ENCODE results near the gene BAZ2B. TPM values are rescaled to one million over a fixed set of nuclear protein-coding genes. Genes with fewer than 3 reads are reported as not detected.

BAZ2B gene
- total RNA-seq, 2 experiments from 2014 or later: 17.9 to 18.5 TPM

DNA sequence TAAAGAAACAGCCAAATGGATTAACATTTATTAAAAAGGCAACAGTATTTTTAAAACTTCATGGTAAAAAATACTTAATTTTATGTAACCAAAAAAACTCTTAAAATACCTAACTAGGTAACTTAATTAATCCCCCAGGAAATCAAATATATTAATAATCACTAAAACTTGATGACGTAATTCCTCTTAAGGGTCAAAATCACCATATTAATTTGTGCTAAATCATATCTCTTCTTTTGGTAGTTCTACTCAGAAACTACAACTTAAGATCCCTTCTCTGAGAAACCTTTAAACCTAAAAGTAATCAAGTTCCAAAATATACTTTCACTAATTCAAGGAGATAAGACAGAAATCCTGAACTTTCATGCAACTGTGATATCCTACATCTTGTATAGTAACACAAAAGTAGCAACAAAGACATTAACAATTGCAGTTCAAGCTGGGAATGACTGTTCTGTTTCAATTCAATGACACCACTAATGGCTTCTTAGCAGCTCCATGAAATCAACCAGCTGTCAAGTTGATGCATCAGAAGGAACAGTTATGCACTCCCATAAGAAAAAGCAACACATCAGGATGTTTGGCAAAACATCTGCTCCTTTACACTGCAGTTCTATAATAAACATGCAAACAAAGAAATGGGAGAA lies 4.0 kb downstream of the BAZ2B start:
- Mint-ChIP-seq H3K27ac (no peak overlapping the region), H3K4me3 (no peak overlapping the region), H3K9me3 (no peaks in the 10 kb centered on the region), H3K4me1 (ENCODE audit: low read depth) (peaks cover 15% of the 10 kb centered on the region), H3K36me3 (ENCODE audit: low read depth) (no peaks in the 10 kb centered on the region), H3K27me3 (peaks cover 17% of the 10 kb centered on the region)
- DNase-seq: no peak
- ATAC-seq (ENCODE audit: poor library complexity): no peak
- no peaks in the 10 kb centered on the region for H3K36me3 ChIP-seq (ENCODE audit: insufficient read depth, low read length)
- CTCF ChIA-PET: no interaction called here
- intact Hi-C loops (cut with DNase I, micrococcal nuclease): no loop called here
- H3K27ac ChIP-seq (ENCODE audit: low read depth in 1 of 2, low read length in 2 of 2): no peak overlapping the region
- peaks cover 11 to 13% of the 10 kb centered on the region in 2 experiments for H3K27me3 ChIP-seq (ENCODE audit: control insufficient read depth in 1 of 2, insufficient read depth in 2 of 2, low read length in 2 of 2)
- H3K4me3 ChIP-seq (ENCODE audit: low read length): no peak overlapping the region
- POLR2A ChIA-PET: no interaction called here
- TF ChIP-seq, protein P1, sequence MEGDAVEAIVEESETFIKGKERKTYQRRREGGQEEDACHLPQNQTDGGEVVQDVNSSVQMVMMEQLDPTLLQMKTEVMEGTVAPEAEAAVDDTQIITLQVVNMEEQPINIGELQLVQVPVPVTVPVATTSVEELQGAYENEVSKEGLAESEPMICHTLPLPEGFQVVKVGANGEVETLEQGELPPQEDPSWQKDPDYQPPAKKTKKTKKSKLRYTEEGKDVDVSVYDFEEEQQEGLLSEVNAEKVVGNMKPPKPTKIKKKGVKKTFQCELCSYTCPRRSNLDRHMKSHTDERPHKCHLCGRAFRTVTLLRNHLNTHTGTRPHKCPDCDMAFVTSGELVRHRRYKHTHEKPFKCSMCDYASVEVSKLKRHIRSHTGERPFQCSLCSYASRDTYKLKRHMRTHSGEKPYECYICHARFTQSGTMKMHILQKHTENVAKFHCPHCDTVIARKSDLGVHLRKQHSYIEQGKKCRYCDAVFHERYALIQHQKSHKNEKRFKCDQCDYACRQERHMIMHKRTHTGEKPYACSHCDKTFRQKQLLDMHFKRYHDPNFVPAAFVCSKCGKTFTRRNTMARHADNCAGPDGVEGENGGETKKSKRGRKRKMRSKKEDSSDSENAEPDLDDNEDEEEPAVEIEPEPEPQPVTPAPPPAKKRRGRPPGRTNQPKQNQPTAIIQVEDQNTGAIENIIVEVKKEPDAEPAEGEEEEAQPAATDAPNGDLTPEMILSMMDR (IDR thresholded peaks at IDR 0.05): no peak
- no peaks in the 10 kb centered on the region for H3K9me3 ChIP-seq (ENCODE audit: control insufficient read depth in 1 of 2, insufficient read depth in 1 of 2, low read length in 2 of 2)
- H3K4me1 ChIP-seq (ENCODE audit: insufficient read depth, low read length): peaks cover 10% of the 10 kb centered on the region

DNA sequence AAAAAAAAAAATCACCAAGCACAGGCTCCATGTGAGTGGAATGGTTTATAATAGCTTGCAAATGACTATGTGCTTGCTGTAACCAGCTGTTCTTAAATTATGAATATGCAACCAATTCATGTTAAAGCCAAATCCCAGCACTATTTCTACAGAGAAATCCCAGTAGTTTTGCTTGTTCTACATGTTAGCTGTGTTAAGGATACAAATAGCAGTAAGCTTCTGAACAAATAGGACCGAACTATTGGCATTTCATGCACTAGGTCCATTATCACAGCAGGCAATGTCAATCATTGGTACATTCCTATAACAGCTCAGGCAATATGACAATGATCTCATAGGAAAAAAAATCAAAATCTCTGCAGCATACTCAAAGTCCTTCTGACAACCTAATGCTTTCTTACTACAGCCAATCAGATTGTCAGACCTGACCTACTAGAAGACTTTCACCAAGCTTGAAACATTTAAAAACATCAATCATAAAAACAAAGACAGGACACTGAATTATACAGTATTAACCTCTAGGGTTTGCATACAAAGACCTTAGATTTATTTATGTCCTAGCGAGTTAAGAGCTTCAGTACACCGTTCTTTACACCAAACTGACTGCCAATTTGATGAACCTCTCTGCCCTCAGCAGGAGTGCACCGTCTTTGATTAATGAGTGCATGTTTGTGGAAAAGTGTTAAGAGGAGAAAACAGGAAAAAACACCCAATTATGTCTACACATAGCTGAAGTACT lies 6.4 kb downstream of the BAZ2B start:
- Mint-ChIP-seq H3K27me3 (peaks cover 5% of the 10 kb centered on the region), H3K36me3 (ENCODE audit: low read depth) (no peaks in the 10 kb centered on the region), H3K27ac (no peak overlapping the region), H3K4me1 (ENCODE audit: low read depth) (peaks cover 3% of the 10 kb centered on the region), H3K9me3 (no peaks in the 10 kb centered on the region), H3K4me3 (no peak overlapping the region)
- TF ChIP-seq, protein P1 (IDR thresholded peaks at IDR 0.05): no peak
- intact Hi-C loops (cut with DNase I, micrococcal nuclease): no loop called here
- H3K27me3 ChIP-seq (ENCODE audit: control insufficient read depth in 1 of 2, insufficient read depth in 2 of 2, low read length in 2 of 2): peaks cover 0 to 7% of the 10 kb centered on the region in 2 experiments
- no peak overlapping the region for H3K27ac ChIP-seq (ENCODE audit: low read depth in 1 of 2, low read length in 2 of 2)
- H3K4me1 ChIP-seq (ENCODE audit: insufficient read depth, low read length): no peaks in the 10 kb centered on the region
- DNase-seq (no peak), ATAC-seq (ENCODE audit: poor library complexity) (no peak)
- ChIA-PET POLR2A (interaction anchor here (1.4 kb wide), 1 partner anchor 102 kb away, joined by 3 read pairs; no protein-coding TSS in a partner anchor), CTCF (interaction anchor here (1.2 to 1.3 kb wide), 2 partner anchors 9 to 14 kb away, joined by 3 read pairs; no protein-coding TSS in a partner anchor)
- H3K4me3 ChIP-seq (ENCODE audit: low read length): no peak overlapping the region
- no peaks in the 10 kb centered on the region for H3K9me3 ChIP-seq (ENCODE audit: control insufficient read depth in 1 of 2, insufficient read depth in 1 of 2, low read length in 2 of 2)
- no peaks in the 10 kb centered on the region for H3K36me3 ChIP-seq (ENCODE audit: insufficient read depth, low read length)

DNA sequence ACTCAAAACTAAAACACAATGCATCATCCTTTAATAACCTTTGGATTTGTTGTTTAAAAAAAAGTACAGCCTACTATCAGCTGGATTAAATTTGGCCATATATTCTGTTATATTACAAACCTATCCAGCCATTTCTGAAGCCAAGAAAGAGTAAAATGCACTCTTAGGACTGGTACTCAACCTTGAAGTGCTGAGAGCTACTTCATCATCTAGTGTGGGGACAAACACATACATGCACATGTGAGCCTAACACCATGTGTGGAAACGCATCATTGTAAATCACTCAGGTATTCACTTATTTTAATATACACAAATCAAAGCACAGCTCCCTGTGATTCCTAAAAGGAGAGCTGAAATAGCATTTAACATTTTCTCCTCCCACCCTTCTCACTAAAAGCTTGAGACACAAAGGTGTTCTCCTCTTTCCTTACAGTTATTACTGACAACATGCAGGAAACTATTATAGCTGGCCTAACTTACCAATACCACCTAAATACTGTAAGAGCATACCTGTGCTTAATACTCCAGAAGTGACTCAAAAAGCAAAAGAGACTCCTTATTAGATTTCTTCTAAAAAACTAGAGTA lies 7.5 kb downstream of the BAZ2B start:
- no peak overlapping the region for H3K4me3 ChIP-seq (ENCODE audit: low read length)
- TF ChIP-seq, protein P1 (IDR thresholded peaks at IDR 0.05): no peak
- ATAC-seq (ENCODE audit: poor library complexity) (no peak), DNase-seq (no peak)
- Mint-ChIP-seq H3K9me3 (no peaks in the 10 kb centered on the region), H3K36me3 (ENCODE audit: low read depth) (no peaks in the 10 kb centered on the region), H3K27me3 (no peaks in the 10 kb centered on the region), H3K4me1 (ENCODE audit: low read depth) (no peaks in the 10 kb centered on the region), H3K27ac (no peak overlapping the region), H3K4me3 (no peak overlapping the region)
- no peaks in the 10 kb centered on the region for H3K4me1 ChIP-seq (ENCODE audit: insufficient read depth, low read length)
- no peaks in the 10 kb centered on the region for H3K36me3 ChIP-seq (ENCODE audit: insufficient read depth, low read length)
- POLR2A ChIA-PET: interaction anchor here (1.4 kb wide), 1 partner anchor 103 kb away, joined by 3 read pairs; no protein-coding TSS in a partner anchor
- H3K27ac ChIP-seq (ENCODE audit: low read depth in 1 of 2, low read length in 2 of 2): no peak overlapping the region
- H3K27me3 ChIP-seq (ENCODE audit: control insufficient read depth in 1 of 2, insufficient read depth in 2 of 2, low read length in 2 of 2): no peaks in the 10 kb centered on the region
- CTCF ChIA-PET: interaction anchor here (1.2 to 1.3 kb wide), 2 partner anchors 8 to 13 kb away, joined by 3 read pairs; no protein-coding TSS in a partner anchor
- intact Hi-C loops (cut with DNase I, micrococcal nuclease): no loop called here
- H3K9me3 ChIP-seq (ENCODE audit: control insufficient read depth in 1 of 2, insufficient read depth in 1 of 2, low read length in 2 of 2): no peaks in the 10 kb centered on the region
